ENCODE measurements around the gene NDUFS2.

Gene NDUFS2

DNA sequence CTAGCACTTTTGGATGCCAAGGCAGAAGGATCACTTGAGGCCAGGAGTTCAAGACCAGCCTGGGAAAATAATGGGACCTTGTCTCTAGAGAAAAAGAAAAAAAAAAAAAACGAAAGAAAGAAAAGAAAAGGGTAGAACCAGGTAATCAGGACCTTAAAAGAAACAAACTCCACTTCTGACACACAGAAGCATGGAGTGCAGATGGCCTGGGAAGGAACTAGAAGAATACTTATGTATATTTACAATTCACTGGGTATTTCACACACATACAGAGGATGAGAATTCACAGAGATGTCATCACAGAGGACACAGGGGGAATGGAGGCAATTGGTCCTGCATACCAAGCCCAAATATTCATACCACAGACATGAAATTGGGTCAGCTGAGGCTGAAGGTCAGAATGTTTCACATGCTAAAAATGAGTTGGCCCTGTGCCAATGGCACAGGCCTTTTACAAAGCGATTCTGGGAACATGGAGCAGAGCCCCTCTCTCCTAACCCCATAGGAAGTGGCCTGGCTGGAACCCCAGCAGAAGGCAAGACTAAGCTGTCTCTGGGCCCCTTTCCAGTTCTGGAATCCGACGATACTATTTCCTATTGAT lies 29.3 kb upstream of the NDUFS2 start:
- no peak for DNase-seq

- no peak for DNase-seq
These were observed 28.5 kb upstream of the NDUFS2 start for GRCh38 chr1:161173711-161174110.

- DNase-seq: no peak
These were observed 27.3 kb upstream of the NDUFS2 start for GRCh38 chr1:161174911-161175310.

- DNase-seq: no peak
These were observed 26.3 kb upstream of the NDUFS2 start for GRCh38 chr1:161175771-161176453.

DNA sequence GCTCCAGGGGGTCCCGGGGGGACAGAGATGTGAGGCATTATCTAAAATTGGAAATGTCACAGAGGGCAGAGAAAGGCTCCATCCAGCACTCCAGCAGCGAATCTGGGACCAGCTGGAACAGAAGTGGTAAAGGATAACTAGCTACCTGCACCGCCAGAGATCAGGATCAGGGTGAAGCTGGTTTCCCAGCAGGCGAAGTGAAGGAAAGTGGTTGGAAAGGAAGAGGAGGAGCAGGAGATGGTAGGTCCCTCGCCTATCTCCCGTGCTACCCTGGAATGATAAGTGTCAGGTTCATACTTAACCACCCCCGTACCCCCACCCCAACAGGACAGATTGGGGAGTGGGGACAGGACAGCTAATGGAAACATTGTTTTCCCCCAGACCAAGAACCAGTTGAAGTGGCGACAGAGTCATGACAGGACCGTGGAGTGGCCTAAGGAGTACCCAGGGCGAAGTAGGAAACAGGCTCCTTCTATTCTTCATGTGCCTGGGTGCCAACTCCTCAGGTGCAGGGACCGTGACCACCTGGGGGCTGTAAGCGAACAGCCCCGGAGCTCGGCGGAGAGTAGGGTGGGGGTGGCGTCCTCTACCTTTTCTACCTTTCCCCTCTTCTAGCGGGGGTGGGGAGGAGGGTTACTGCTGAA lies 25.6 kb upstream of the NDUFS2 start:
- DNase-seq: no peak

DNA sequence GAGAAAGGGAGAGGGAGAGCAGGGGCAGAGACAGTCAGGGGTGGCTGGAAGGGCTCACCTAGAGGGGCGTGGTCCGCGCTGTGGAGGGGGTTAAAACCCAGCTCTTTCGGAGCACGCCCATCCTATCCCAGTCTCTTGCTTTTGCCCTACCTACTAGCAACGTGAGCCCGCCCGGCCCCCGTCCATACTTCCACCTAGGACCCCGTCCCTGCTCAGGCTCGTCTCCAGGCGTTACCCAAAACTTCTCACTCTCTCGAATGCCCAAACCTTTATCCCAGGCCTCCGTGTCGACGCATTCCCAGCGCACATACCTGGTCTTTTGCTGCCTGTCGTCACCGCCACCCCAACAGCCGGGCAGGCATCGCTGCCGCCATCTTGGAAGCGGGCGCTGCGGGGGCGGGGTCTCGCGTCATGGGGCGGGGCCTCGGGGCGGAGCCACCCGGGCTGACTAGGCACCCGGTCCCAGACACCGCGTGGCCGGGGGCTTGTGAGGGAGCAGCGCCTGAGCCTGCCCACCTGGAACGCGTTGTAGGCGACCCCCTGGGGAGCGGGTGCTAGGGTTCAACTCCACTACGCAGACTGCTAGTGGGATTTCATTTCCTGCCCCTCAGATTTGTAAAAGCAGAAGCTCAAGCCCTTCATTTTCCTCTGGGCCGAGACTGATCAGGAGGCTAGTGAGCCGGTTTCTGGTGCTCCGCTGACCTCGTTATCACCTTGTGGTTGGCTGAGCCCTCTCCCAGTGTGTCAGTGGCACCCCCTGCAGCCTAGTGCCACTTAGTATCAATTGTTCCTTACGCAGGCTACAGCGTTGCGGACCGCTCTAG lies 24.8 kb upstream of the NDUFS2 start, which contains the start of gene B4GALT3:
TSS of gene B4GALT3 (minus strand) at position 396 of the 824 bp plus-strand sequence. CDS start 1,447 bp downstream, outside the sequence.
- DNase-seq: peak; percentile 71

DNA sequence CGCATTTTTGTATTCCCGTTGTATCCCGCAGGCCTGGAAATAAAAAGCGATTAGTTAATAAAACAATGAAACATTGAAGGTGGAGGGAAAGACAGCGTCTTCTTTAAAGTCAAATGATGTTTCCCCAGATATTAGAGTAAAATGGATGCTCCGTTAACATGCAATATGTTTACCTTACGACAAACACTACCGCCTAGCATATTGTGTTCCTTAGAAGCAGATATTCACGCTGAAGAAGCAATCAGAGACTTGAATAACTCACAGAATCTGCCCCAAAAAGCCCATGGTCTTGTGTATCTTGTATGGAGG lies 24.3 kb upstream of the NDUFS2 start:
- DNase-seq: no peak

- no peak for DNase-seq
These were observed 22.5 kb upstream of the NDUFS2 start for GRCh38 chr1:161179698-161180097.

DNA sequence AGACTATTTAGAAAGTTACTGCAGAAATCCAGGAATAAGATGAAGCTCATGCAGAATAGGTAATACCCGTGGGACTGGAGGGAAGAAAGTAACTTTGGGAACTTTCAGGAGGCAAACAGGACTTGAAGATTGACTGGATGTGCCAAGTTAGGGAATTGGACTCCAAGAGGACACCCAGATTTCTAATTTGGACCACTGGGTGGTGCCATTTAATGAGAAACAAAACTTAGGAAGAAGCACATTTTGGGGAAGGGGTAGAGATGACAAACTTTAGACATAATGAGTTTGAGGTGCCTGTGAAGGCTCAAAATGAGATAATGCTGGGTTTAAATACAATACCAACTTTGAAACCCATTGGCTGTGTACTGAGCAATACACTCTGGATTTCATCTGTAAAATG lies 21.5 kb upstream of the NDUFS2 start:
- DNase-seq: no peak

DNA sequence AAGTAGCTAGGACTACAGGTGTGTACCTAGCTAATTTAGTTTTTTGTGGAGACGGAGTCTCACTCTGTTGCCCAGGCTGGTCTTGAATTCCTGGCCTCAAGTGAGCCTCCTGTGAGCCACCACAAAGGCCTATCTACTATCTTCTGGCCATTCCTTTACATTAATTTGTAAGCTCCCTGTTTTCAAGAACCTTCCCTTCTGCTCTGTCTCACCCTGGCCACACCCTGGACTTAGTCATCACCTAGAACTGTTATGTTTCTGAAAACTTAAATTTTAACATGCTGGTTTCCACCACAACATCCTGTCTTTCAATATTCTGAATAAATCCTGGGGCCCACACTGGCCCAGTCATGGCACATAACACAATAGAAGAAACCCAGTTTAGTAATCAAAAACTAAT lies 20.0 kb upstream of the NDUFS2 start:
- DNase-seq: no peak

GRCh38 chr1:161185282-161185682 lies 16.9 kb upstream of the NDUFS2 start:
- DNase-seq: no peak

DNA sequence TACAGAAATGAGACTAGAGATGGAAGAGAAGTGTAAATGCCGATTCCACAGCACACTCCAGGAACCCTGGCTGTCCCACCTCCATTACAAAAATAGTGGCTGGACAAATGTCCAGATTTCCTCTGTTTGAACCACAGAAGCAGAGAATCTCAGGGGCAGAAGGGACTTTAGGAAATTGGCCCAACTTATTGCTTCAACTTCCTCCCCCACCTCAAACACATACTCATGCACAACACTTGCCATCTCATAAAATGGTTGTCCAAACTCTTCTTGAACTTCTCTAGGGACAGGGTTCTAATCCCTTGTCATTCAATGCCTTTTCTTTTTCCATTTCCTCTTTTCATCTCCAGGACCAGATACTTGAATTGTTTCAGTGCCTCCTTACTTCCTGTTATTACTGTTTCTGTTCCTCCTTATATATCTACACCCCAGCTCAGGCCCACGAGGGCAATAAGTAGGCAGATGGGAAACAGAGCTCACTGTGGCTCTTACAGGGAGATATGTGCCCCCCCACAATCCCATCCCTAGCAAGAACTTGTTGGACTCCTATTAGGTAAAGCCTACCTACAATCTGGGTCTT lies 16.3 kb upstream of the NDUFS2 start:
- DNase-seq: no peak

- DNase-seq: no peak
These were observed 14.9 kb upstream of the NDUFS2 start for GRCh38 chr1:161187311-161187710.

DNA sequence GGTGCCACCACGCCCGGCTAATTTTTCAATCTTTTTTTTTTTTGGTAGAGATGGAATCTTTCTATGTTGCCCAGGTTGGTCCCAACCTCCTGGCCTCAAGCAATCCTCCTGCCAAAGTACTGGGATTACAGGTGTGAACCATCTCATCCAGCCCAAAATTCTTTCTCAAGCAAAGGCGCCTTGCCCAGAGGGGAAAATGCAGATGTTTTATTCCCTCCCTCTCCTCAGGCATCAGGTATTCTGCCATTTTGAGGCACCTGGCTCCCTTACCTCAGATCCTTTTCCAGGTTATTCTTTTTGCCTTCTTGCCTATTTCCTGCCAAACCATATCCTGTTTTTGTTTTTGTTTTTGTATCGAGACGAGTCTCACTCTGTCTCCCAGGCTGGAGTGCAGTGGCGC lies 13.8 kb upstream of the NDUFS2 start:
- no peak for DNase-seq

DNA sequence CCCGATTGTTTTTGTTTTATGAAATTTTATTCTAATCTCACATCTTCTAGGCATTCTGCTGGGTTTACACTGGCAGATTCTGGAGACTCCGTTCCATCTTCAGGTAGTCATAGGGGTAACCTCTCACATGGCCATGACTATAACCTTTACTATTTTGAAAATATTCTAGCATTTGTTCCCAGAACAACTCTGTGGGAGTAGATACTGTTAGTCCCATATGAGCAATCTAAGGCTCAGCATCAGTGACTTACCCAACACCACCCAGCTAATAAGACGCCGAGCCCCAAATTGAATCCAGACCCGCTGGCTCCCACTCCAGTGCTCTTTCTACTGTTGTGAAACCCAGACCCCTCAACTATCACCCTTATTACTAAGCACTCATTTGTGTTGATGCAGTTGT lies 13.1 kb upstream of the NDUFS2 start:
- DNase-seq: no peak

- DNase-seq: no peak
These were observed 11.1 kb upstream of the NDUFS2 start for GRCh38 chr1:161190962-161191521.

- no peak for DNase-seq
These were observed 10.2 kb upstream of the NDUFS2 start for GRCh38 chr1:161191971-161192370.

DNA sequence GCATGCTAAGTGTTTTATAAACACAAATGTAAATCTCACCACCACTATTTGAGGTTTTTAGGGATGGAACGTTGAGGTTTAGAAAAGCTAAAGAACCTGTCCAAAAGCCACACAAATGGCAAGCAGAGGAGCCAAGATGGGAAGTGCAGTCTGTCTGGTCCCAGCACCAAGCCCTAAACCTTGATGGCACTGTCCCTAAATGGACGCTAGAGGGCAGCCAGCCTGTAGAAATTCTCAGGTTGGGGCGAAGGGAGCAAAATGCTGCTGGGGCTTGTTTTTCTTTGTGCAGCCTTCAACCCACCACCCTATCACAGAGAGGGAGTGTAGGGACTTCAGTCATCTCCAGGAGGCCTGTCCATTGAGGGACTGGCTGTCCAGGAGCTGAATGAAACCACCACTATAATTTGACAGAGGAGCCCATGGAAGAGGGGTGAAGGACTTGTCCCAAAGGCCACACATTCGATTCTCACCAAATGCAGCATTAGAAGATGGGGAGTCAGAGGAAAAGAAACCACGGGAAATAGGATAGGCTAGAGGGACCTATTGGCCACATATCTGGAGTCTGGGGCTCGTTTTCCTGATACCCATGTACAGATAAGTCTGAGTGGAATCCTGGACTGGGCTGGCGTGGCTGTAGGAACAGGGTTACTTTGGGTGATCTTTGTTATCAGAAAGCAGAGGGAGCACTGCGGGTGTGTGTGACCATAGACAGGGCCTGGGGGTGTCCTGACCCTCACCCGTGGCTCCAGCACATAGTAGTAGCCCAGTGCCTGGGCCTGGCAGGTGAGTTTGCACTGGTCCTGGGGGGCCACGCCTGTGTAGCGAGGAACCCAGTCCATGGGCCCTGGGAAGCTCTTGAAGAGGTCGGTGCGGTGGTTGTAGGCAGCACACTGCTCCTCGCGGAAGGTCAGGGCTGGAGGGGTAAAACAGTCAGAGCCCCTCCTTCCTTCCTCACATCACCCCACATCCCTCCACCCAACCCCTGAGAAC lies 9.4 kb upstream of the NDUFS2 start:
- DNase-seq: peak; percentile 48

DNA sequence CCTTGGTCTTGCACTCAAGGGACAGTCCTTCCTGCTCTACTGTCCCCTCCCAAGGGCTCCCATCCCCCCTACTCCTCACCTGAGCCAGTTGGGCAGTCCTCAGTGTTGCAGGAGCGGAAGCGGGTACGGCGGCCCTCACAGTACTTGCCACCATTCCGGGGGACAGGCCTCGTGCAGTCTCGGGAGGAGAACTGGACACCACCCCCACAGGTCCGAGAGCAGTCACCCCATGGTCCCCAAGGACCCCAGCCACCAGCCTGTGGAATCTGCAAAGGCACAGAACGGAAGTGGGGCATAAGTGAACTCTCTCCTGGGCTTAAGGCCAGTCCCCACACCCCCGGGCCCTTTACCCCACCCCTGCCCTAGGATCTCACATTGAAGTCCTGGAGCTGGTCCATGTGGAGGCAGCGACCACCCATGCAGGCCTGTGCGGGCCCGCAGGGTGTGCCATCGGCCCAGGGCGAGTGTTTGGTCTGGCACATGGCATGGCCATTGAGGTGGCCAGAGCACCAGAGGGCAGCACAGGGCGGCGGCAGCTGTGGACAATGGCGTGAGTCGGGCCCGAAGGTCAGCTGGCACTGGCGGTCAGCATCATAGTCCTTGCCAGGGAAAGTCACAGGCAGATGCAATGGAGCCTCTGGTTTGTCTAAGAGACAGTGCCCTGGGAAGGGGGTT lies 8.5 kb upstream of the NDUFS2 start:
- DNase-seq: no peak

DNA sequence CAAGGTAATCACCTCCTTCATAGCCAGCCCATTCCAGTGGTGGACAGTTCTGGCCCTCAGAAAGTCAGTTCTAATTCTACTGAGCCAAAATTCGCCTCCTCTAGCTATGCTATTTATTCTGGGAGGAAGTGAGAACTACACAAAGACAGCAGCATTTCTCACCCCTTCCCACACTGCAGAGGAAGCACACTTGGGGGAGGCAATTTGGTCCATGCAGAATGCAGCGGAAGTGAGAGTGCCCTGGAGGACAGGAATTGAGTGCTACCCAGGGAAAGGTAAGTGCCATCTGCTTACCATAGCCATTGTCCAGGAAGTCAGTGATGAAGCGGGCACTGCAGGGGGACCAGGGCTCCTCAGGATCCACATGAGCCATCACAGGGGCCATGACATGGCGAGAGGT lies 7.0 kb upstream of the NDUFS2 start:
- no peak for DNase-seq

- DNase-seq: no peak
These were observed 6.1 kb upstream of the NDUFS2 start for GRCh38 chr1:161196111-161196510.

Data from NCI-H510A (cell line).